H1 (cell line): ENCODE data around the gene DIAPH1. TPM values are rescaled to one million over a fixed set of nuclear protein-coding genes. Genes with fewer than 3 reads are reported as not detected.

ENCODE experiments used
- BRCA1 ChIP-seq: IDR thresholded peaks from 2 replicates; pipeline ENCODE4 v1.6.1; 2012; ENCODE audit warnings: low read depth, low read length, improper control_type of control experiment
- CTCF ChIP-seq, 3 experiments: IDR thresholded peaks; 1 replicate in 2 of 3; 2 replicates in 1 of 3; pipeline versions ENCODE4 v1.5.1 to v1.6.1; 2011; ENCODE audit warnings: low read length in 3 of 3, mild to moderate bottlenecking in 3 of 3, inconsistent platforms in 2 of 3, low read depth in 1 of 3, moderate library complexity in 1 of 3; ENCODE audit not compliant: insufficient read depth in 1 of 3; ENCODE audit errors: control extremely low read depth in 1 of 3
- E2F6 ChIP-seq: IDR thresholded peaks from 2 replicates; pipeline ENCODE4 v1.6.1; 2012; ENCODE audit warnings: inconsistent platforms
- GABPA ChIP-seq: IDR thresholded peaks from 2 replicates; pipeline ENCODE4 v1.6.1; 2011; ENCODE audit warnings: mild to moderate bottlenecking, low read length, moderate library complexity, borderline replicate concordance; ENCODE audit not compliant: insufficient read depth
- GTF2F1 ChIP-seq: IDR thresholded peaks from 2 replicates; pipeline ENCODE4 v1.6.1; 2012; ENCODE audit warnings: low read depth, low read length, improper control_type of control experiment, borderline replicate concordance
- MAX ChIP-seq: IDR thresholded peaks from 2 replicates; pipeline ENCODE4 v1.6.1; 2012; ENCODE audit warnings: inconsistent platforms
- NANOG ChIP-seq: IDR thresholded peaks from 2 replicates; pipeline ENCODE4 v1.6.1; 2011; ENCODE audit warnings: low read length, low read depth, mild to moderate bottlenecking, inconsistent platforms; ENCODE audit not compliant: insufficient read depth, poor library complexity, severe bottlenecking
- POLR2AphosphoS5 ChIP-seq: IDR thresholded peaks from 2 replicates; pipeline ENCODE4 v1.6.1; 2011; ENCODE audit warnings: low read depth, low read length
- SAP30 ChIP-seq: fragments of 300-600 bp; sonication (generic); IDR thresholded peaks from 2 replicates; pipeline ENCODE4 v1.7.1; 2012; ENCODE audit warnings: low read length, moderate library complexity, mild to moderate bottlenecking, inconsistent platforms; ENCODE audit not compliant: insufficient read depth, insufficient replicate concordance
- SP1 ChIP-seq: IDR thresholded peaks from 2 replicates; pipeline ENCODE4 v1.6.1; 2011; ENCODE audit warnings: low read depth, low read length
- SRF ChIP-seq: IDR thresholded peaks from 2 replicates; pipeline ENCODE4 v1.6.1; 2011; ENCODE audit warnings: mild to moderate bottlenecking, low read depth, low read length, moderate library complexity
- SUZ12 ChIP-seq: fragments of 200-600 bp; sonication (generic); IDR thresholded peaks from 2 replicates; pipeline ENCODE4 v1.6.1; 2012; ENCODE audit warnings: mild to moderate bottlenecking, inconsistent platforms, low read length, moderate library complexity, mixed read lengths
- TAF1 ChIP-seq: IDR thresholded peaks from 2 replicates; pipeline ENCODE4 v1.6.1; 2011; ENCODE audit warnings: mild to moderate bottlenecking, low read depth, low read length
- polyA plus RNA-seq, 7 experiments: library from polyadenylated mRNA; depleted of rRNA in 3 of 7; stranded (reverse) in 5 of 7; unstranded in 2 of 7; fragments of >200 nt in 5 of 7; fragments of 200-250 nt in 2 of 7; gene quantifications; 1 replicate in 5 of 7; 2 replicates in 1 of 7; 4 replicates in 1 of 7; pipeline versions ENCODE4 v1.2.1 to v1.2.3, GENCODE V29; 2011 to 2013; ENCODE audit warnings: missing spikeins in 2 of 7, mixed read lengths in 2 of 7
- total RNA-seq: library from RNA; stranded (reverse); fragmentation: NEBNext Ultra II Directional; extraction: Animal tissue kit (Norgen Biotek cat#: 25700); gene quantifications from 2 replicates; pipeline ENCODE4 v1.2.1, GENCODE V29; 2021
- TF ChIP-seq, protein P1 (sequence below): IDR thresholded peaks from 2 replicates; pipeline ENCODE4 v1.6.1; 2011; ENCODE audit warnings: low read depth, mild to moderate bottlenecking, low read length; ENCODE audit not compliant: insufficient read depth

Gene DIAPH1
- total and polyA plus RNA-seq, 2 of the 8 experiments (the other 6 are each of a cell fraction or from before 2014, with no cell fraction given), result 61.2 to 114 TPM

GRCh38 chr5:141476132-141476911 is 142.5 kb downstream of the DIAPH1 start (continued):
- TF ChIP-seq CTCF (IDR thresholded peaks at IDR 0.05; ENCODE audit: control extremely low read depth in 1 of 3, insufficient read depth in 1 of 3, low read depth in 1 of 3, low read length in 3 of 3) (no peak), SP1 (no peak), TAF1 (no peak; the same call in 1 of the 2 replicates), SUZ12 (peak; percentile 71; the same call in 1 of the 2 replicates), POLR2AphosphoS5 (no peak; the same call in 1 of the 2 replicates), E2F6 (peak; percentile 11), MAX (peak; percentile 13; the same call in 1 of the 2 replicates), GABPA (0 out of 2 replicates have a peak, but pooled peaks have one; percentile 32), SAP30 (peak; percentile 46), BRCA1 (no peak), GTF2F1 (no peak), SRF (no peak), NANOG (no peak)
- TF ChIP-seq, protein P1, sequence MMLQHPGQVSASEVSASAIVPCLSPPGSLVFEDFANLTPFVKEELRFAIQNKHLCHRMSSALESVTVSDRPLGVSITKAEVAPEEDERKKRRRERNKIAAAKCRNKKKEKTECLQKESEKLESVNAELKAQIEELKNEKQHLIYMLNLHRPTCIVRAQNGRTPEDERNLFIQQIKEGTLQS, result no peak
